ENCODE measurements around the gene ZNF880.

The ZNF880 gene

GRCh38 chr19:52391135-52391534 lies 21.4 kb downstream of the ZNF880 start:
- ChIA-PET POLR2A (no interaction called here), CTCF (interaction anchor here (1.9 kb wide), 1 partner anchor 8 kb away, joined by 4 read pairs; no protein-coding TSS in a partner anchor)

DNA sequence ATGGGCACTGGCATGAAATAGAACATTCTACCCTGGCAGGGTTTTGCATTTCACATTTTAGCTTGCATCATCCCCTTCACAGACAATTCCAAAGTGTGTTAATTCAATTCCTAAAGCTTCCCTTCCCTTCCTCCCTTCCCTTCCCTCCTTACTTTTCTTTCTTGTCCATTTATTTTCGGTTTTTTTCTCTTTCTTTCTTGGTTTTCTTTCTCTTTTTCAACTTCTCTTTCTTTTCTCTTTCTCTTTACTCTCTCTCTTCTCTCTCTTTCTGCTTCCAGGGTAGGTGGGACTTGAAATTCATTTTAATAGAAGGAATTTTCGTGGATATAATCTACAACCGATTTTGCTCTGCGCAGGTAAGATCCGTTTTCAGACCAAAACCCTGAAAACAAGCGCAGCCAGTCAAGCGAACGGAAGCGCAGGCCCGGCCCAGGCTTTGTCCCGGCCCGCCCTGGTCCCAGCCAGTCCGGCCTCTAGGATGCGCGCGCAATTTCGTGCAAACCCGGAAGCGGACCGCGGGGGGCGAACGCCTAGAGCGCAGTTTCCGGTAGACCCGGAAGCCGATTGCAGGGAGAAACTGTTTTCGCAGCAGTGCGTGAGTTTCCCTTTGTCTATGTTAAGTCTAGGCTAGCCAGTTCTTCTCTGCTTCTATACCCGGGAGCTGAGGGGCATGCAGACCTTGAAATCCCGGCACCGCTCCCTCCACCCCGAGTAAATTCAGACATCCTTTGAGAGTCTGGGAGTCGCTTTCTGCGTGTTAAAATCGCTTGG lies 27.8 kb downstream of the ZNF880 start, which contains the start of gene ZNF528:
Gene ZNF528, plus strand, starts transcription at position 540 of the 771 bp plus-strand sequence. CDS start 4,165 bp downstream, outside the sequence.
- no peak for TF ChIP-seq CTCF (IDR thresholded peaks at IDR 0.05; ENCODE audit: insufficient read depth, low read length, missing control alignments)
- POLR2A ChIA-PET, result no interaction called here
- peak within 1 kb of the TSS; percentile 86 for H3K4me3 ChIP-seq (ENCODE audit: low read depth, low read length)
- CTCF ChIA-PET, result no interaction called here
- peak; percentile 33 for DNase-seq (ENCODE audit: low read depth, low spot score)

More at GRCh38 chr19:52391135-52391534, 21.4 kb downstream of the ZNF880 start:
- TF ChIP-seq CTCF (IDR thresholded peaks at IDR 0.05; ENCODE audit: insufficient read depth, low read length, missing control alignments), result no peak
- DNase-seq (ENCODE audit: low read depth, low spot score), result no peak
- no peak overlapping the region for H3K4me3 ChIP-seq (ENCODE audit: low read depth, low read length)

- ChIA-PET POLR2A (no interaction called here), CTCF (no interaction called here)
- no peak for TF ChIP-seq CTCF (IDR thresholded peaks at IDR 0.05; ENCODE audit: insufficient read depth, low read length, missing control alignments)
- peak overlapping the region; percentile 86 for H3K4me3 ChIP-seq (ENCODE audit: low read depth, low read length)
- DNase-seq (ENCODE audit: low read depth, low spot score), result no peak
These were observed 28.3 kb downstream of the ZNF880 start for GRCh38 chr19:52398081-52398441.

- CTCF ChIA-PET, result no interaction called here
- no peak overlapping the region for H3K4me3 ChIP-seq (ENCODE audit: low read depth, low read length)
- no peak for DNase-seq (ENCODE audit: low read depth, low spot score)
- POLR2A ChIA-PET, result no interaction called here
- TF ChIP-seq CTCF (IDR thresholded peaks at IDR 0.05; ENCODE audit: insufficient read depth, low read length, missing control alignments), result no peak
These were observed 40.6 kb downstream of the ZNF880 start for GRCh38 chr19:52410276-52410675.

DNA sequence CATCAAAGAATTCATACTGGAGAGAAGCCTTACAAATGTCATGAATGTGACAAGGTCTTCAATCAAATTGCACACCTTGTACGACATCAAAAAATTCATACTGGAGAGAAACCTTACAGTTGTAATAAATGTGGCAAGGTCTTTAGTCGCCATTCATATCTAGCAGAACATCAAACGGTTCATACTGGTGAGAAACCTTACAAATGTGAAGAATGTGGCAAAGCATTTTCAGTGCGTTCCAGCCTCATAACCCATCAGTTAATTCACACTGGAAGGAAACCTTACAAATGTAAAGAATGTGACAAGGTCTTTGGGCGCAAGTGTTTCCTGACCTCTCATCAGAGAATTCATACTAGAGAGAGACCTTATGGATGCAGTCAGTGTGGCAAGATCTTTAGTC lies 46.0 kb downstream of the ZNF880 start:
- POLR2A ChIA-PET, result no interaction called here
- no peak for DNase-seq (ENCODE audit: low read depth, low spot score)
- no peak overlapping the region for H3K4me3 ChIP-seq (ENCODE audit: low read depth, low read length)
- TF ChIP-seq CTCF (IDR thresholded peaks at IDR 0.05; ENCODE audit: insufficient read depth, low read length, missing control alignments), result no peak
- CTCF ChIA-PET, result no interaction called here

- H3K4me3 ChIP-seq (ENCODE audit: low read depth, low read length), result no peak within 1 kb of the TSS
- no peak for TF ChIP-seq CTCF (IDR thresholded peaks at IDR 0.05; ENCODE audit: insufficient read depth, low read length, missing control alignments)
- POLR2A ChIA-PET, result no interaction called here
- no peak for DNase-seq (ENCODE audit: low read depth, low spot score)
- CTCF ChIA-PET, result no interaction called here
These were observed 59.2 kb downstream of the ZNF880 start, which contains the start of gene ZNF534 for GRCh38 chr19:52428937-52429336. ZNF534 (plus strand) TSS chr19:52429148; CDS start chr19:52431475, 2,327 bp downstream.
